GM21381 (cell line): ENCODE measurements around the gene MCTS1.
"Not testable (repeated sequence)": the region's sequence is repeated elsewhere in the genome, so short reads cannot be mapped to it uniquely, and the experiment has no call there.

Experiments
- ATAC-seq: cut with Tn5 transposase; IDR thresholded peaks from one replicate; pipeline ENCODE4 v1.9.1; 2021; ENCODE audit warnings: mild to moderate bottlenecking, moderate library complexity; ENCODE audit not compliant: unreplicated experiment

The MCTS1 gene

DNA sequence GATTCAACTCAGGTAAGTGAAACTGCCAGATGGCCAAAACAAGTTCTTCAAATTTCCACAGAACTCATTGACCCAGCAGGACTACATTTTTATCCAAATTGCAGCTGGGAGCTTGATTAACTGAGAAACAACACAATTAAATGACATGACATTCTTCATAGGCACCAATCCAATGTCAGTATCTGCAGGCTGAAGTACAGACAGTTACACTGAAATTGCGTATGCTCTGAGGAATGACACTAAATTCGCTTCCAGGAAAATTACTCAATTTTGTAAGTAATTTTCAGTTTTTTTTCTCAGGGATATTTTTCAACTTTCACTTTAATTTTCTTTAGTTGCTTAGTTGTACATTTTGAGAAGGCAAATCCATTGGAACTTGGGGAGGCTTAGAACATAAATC lies 21.5 kb downstream of the MCTS1 start:
- no peak for ATAC-seq

DNA sequence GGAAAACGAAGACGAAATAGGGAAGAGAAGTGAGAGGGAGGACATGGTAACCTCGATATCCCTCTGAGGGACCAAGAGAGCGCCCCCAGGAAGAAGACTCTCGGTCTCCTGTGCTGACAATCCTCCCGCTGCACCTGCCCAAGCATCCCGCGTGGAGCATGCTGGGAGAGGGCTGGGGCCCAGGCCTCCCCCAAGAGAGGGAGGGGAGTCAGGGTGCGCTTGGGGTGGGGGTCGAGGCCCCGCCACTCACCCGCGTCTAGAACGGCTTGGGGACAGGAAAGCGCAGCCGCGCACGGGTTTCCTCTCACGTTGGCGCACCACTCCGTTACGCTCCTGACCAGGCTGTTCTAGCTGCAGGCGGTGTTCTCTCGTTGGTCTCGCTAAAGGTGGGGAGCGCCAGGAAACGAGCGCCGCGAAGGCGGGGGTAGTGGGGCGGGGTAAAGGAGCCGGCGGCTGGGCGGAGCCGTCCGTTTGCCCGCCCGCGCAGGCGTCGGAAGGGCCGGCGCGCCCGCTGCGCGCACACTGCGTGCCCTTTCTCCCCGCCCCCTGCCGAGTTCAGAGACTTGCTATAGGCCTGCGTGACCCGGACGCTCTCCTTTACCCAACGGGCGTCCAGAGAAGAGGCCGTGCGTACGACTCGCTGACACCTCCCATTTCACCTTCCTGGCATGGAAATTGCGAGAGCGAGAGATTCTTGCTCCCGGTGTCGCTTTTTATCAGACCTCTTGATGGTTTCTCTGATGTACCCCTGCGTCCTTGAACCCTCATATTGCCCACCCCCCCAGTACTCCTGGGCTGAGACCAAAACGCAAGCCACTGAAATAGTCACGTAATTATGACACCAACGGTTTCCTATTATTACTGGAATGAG lies 26.0 kb downstream of the MCTS1 start, which contains the start of gene C1GALT1C1:
Gene C1GALT1C1 (minus strand): TSS at position 388 of the 871 bp plus-strand sequence. CDS start 2,888 bp downstream, outside the sequence.
- peak; percentile 95 for ATAC-seq

DNA sequence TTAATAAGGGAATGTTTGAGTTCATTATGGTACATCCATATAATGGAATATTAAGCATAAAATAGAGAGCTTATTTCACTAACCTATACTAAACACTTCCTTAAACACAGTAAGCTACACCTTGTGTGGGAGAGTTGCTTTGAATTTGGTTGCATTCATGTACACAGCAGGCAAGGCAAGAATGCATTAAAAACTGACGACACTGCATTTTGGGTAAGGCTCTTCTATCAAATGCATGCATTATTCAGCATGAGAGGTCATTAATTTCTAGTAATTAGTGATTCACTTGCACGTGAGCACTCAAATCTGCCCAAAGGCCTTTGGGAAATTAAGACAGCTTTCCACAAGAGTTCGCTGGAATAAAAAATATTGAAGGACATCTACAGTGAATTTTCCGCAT lies 34.7 kb downstream of the MCTS1 start:
- ATAC-seq: no peak

DNA sequence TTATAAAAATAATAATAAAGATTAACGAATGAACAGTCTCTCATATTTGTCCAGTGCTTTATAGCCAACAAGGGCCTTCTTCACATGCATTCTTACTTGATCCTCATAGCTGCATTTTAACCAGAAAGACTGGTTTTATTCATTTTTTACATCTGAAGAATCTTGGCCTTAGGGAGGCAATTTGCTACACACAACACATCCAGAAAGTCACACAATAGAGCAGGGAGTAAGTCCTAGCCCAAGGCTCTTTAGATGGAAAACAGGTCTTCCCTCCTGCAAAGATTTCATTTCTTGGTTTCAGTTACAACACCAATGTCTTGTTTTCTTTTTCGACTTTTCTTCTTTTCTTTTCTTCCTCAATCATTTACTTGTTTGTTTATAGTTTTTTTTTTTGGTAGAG lies 39.0 kb downstream of the MCTS1 start:
- ATAC-seq: no peak

DNA sequence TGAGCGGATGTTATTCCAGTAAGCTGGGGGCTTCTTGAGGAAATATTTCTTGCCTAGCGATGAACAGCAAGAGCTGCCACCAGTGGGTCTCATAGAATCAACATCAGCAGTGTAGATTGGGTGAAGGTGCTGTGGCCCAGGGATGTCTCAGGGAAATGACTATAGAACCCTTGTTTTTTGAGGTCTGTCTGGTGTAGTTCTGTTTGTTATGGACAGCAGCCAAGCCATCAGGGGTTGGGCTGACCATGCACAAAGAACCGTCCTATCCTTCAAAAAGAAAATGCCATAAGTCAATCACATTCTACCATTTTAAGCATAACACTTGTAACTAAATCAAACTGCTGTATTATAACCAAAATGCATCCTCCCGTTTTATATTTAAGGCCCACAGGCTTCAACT lies 43.2 kb downstream of the MCTS1 start:
- ATAC-seq: no peak

DNA sequence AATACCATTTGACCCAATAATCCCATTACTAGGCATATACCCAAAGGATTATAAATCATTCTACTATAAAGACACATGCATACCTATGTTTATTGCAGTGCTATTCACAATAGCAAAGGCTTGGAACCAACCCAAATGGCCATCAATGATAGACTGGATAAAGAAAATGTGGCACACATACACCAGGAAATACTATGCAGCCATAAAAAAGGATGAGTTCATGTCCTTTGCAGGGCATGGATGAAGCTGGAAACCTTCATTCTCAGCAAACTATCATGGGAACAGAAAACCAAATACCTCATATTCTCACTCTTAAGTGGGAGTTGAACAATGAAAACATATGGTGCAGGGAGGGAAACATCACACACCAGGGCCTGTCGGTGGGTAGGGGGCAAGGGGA lies 48.4 kb downstream of the MCTS1 start:
- not testable (repeated sequence) for ATAC-seq

DNA sequence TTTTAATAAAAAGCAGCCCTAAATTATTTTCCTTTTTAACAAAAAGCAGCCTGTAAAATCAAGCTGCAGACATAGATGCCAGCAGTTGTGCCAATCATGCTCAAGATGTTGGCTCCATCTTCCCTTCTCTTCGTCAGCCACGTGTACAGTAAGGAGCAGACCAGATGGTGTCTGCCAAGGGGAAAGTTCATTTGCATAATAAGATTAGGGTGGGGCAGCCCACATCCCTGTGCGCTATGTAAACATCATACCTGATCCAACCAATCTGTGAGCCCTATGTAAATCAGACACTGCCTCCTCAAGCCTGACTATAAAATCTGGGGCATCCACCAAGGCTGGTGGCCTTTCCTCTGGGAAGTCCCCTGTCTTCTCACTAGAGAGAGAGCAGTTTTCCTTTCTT lies 49.1 kb downstream of the MCTS1 start:
- no peak for ATAC-seq

DNA sequence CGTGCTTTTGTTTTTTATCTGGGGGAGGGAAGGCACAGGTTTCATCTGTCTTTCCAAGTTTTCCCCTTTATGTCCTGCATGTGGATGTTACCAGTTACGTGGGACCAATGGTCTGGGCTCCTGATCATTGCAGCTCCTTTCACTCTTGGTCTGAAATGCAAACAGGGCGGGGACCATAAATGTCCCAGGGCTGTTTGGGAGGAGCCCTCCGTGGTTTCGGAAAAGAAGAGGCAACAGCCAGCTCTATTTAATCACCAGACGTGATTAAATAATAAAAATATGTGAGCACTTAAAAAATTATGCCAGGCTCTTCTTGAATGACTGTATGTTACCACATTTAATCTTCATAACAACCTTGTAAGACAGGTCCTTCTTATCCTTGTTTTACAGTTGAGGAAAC lies 56.7 kb downstream of the MCTS1 start:
- no peak for ATAC-seq
